GM21619 (cell line): ENCODE data around the gene ADO.

Experiments used
- ATAC-seq: cut with Tn5 transposase; IDR thresholded peaks from one replicate; pipeline ENCODE4 v1.9.1; 2021; ENCODE audit not compliant: unreplicated experiment

ADO gene

GRCh38 chr10:62817121-62817765 lies 12.7 kb downstream of the ADO start:
- ATAC-seq = peak; percentile 15

DNA sequence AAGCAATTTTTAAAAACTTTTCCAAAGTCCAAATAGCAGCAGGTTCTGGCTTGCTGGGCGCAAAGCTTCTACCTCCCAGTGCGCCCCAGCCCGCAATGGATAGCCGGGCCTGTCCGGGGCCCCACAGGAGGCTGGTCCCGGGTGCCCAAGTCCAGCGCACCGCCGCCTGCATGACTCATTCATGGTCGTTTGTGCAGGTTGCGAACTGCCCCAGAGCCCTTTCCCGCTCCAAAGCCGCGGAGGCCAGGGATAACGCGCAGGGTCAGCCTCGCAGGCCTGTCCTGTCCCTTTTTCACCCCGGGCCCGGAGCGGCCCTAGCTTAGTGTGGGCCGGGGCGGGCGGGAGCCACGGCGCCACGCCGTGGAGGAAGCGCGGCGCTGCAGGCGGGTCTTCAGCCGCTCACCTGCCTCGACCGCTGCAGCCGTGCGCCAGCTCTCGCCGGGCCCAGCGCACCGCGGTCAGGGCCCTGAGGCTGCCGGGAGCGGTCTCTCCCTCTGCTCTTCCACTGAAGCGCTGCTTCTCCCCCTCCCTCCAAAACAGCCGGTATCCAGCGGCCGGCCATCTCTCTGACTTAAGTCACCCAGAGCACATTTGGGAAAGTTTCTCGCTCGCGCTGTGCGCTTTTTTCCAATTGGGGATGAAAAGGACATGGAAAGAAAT lies 13.4 kb downstream of the ADO start:
- ATAC-seq = peak; percentile 29

GRCh38 chr10:62818426-62819011 lies 14.0 kb downstream of the ADO start:
- ATAC-seq = no peak

DNA sequence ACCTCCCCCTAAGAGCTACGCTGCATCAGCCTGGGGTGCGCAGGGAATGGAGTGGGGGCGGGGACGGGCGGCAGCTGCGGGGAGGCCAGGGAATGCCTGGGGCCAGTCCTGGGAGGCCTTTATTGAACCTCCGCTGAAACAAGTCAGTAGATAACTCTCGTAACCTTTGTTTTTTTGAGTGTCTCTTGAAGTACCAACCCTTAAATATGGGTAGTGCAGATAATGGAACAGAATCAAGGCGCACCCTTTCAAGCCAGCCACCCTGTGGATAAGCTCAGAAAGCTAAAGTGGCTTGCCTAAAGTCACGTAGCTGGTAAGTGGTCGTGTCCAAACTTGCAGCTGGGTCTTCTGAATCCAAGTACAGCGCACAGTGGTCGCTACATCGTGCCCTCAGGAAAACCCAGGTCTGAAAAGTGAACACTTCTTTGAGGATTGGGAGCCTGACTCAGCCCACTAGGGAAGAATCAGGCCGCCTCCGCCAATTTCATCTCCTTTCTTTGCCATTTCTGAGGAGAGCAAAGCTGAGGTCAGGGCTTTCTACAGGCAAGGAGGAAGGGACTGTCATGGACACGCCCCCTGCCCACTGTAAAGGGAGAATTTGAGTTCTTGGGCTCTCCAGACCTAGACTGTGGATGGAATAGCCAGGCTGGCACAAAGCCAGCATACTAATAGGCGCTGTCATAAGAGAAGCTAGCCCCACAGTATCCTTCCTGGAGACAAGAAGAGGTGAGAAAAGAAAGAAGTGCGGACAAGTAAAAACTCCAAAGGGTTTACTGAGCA lies 14.8 kb downstream of the ADO start:
- ATAC-seq = no peak

- ATAC-seq = no peak
These were observed 16.1 kb downstream of the ADO start for GRCh38 chr10:62820586-62820985.

GRCh38 chr10:62826273-62826672 lies 21.8 kb downstream of the ADO start:
- no peak for ATAC-seq

DNA sequence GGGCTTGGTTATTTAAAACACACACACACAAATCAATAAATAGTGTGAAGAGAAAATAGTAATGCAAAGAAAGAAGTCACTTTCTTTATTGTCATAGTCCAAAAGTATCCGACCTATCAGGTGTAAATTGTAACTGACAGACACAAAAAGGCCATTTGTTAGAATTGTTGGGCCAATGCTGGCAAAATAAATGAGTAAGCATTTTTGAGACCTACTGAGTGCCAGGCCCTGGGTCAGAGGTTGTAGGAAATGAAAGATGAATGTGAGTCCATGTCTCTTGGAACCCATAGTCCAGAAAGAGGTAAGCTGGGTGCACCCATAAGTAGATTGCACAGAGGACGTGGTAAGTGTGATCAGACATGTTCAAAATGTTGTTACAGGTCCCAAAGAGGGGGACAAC lies 25.1 kb downstream of the ADO start:
- no peak for ATAC-seq

DNA sequence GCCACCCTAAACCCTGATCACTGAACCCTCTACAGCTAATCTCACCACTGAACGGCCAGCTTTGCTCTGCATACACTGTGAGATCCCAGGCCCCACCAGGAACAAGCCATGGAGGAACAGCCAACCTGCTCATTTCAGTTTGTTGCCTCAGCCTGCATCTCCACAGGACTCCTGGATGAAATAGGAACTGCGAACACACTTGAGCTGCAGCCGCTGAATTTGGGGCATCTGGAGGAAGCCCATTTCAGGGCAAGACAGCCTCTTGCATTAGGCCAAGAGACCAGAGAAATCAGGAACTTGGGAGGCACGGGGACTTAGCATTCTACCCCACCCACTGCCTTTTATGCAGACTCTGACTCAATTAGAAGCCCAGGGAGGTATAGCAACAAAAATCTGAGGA lies 26.2 kb downstream of the ADO start:
- no peak for ATAC-seq

GRCh38 chr10:62831346-62831745 lies 26.8 kb downstream of the ADO start:
- no peak for ATAC-seq

DNA sequence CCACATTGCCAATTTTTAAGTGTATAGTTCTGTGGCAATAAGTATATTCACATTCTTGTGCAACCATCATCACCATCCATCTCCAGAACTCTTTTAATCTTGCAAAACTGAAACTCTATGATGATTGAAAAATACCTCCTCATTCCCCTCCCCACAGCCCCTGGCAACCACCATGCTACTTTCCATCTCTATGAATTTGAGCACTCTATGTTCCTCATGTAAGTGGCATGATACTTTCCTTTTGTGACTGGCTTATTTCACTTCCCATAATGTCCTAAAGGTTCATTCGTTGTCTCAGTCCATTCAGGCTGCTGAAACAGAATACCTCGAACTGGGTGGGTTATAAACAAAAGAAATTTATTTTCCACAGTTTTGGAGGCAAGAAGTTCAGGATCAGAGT lies 35.1 kb downstream of the ADO start:
- ATAC-seq = no peak

DNA sequence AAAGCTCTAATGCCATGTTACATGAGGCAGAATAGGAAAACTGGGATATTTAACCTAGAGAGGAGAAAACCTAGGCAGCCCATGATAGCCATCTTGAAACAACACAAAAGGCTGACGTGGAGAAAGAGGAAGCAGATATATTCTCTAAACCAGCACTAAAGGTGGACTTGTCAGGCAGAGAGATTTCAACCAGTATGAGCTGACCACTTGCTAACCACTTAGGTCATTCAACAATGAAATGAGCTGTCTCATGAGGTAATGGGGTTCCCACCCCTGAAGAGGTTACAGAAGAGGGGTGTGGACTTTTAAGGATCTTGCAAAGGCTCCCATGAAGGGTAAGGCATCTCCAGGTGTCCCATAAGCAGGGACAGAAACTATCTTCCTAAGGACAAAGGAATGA lies 38.5 kb downstream of the ADO start:
- no peak for ATAC-seq

DNA sequence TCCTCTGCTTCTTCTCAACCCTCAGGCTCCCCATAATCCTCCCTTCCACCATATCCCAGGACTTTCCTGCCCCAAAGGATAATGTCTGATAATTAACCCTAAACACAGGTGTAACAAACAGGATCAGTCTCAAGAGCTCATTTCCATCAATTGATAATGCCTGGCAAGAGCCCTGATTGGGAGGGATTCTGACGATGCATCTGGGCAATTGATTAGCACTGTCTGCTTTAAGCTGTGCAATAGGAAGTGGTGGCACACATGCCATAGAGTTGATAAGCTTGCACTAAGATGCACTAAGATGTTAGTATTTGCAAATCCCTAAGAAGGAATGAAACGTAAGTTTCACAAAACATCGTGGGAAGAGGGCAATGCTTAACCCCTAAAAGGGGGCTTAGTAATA lies 39.1 kb downstream of the ADO start:
- ATAC-seq = no peak

- no peak for ATAC-seq
These were observed 39.9 kb downstream of the ADO start for GRCh38 chr10:62844280-62845011.

DNA sequence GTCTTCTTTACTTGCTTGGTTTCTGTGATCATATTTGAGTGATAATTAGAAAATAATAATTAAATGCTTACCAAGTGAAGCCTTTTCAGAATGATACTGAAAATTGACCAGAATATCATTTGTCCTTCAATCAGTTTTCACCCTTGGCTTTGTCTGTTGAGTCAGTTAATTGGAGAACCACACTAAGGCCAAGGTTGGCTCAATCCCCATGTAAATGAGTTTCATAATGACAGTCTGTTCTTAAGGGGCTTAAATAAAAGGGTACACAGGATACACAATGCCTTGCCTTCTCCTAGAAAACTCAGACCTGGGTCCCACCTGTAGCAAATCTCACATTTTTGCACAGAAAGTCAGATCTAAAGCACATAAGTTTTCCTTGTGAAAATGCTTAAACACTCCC lies 42.9 kb downstream of the ADO start:
- no peak for ATAC-seq

GRCh38 chr10:62850646-62851045 lies 46.1 kb downstream of the ADO start:
- ATAC-seq = no peak

DNA sequence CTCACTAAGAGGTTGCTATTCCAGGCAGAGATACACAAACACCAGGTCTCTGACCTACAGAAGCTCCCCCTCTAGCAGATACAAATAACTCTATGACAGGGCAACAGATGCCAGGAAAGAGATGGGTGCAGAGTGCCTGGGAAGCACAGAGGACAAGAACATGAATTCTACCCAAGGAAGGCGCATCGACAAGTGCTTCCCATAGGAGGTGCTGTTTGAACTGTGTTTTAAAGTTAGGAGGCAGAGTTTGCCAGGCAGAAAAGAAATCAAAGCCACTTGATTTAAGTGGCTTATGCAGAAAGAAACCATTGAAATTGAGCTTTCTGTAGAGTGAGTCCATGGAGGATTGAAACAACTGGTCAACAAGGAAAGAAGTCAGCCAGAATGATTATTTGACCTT lies 46.9 kb downstream of the ADO start:
- ATAC-seq = no peak

DNA sequence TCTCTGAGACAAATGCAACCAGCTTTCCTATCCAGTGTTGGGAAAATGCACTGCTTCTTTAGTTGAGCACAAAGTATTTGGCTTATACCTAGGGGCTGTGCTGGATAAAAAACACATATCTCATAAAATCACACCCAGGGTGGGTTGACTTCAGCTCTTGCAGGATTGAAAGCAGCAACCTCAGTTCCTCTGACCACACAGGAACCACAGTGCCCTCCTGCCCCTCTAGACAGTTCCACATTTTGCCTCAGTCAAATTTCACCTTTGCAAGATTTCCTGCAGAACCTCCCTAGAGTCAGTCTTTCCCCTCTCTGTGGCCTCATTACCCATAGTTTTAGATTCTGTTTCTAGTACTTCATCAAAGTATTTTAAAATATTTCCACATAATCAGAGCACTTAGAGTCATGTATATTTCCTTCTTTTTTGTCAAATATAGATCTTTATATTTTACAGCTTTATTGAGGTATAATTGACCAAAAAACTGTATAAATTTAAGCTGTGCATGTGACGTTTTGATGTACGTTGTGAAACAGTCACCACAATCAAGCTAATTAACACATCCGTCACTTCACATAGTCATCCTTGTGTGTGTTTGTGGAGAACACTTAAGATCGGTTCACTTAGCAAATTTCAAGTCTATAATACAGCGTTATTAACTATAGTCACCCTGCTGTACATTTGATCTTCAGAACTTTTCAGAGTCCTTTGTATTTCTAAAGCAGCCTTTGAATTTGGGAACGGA lies 48.6 kb downstream of the ADO start:
- ATAC-seq = peak; percentile 77

DNA sequence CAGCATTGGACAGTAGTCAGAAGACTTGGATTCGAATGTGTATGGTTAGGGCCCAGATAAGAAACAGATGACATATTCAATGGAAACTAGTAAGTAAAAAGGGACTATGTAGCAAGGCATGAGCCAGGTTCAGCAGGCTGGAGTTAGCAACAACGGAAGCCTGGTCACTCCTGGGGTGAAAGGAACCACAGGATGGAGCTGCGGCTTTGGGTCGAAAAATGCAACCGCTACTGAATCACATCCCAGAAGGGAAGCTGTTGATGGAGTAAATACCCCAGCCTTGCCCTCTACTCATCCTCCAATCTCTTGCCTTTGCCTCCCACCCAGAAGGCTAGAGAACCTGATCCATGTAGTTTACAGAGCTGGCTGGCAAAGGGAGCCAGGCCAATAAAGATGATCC lies 49.2 kb downstream of the ADO start:
- no peak for ATAC-seq

- ATAC-seq = no peak
These were observed 51.5 kb downstream of the ADO start for GRCh38 chr10:62856021-62856420.
